B cell (primary cell): ENCODE data around the gene ZDHHC11.
"Not testable (repeated sequence)": the region's sequence is repeated elsewhere in the genome, so short reads cannot be mapped to it uniquely, and the experiment has no call there.

Source experiments
- CTCF ChIP-seq: fragments of 200-600 bp; IDR thresholded peaks from one replicate; pipeline ENCODE4 v1.8.0; 2022; ENCODE audit warnings: antibody characterized with exemption, mild to moderate bottlenecking
- EZH2 ChIP-seq: IDR thresholded peaks from 2 replicates; pipeline ENCODE4 v1.6.1; 2012; ENCODE audit warnings: borderline replicate concordance, low read depth, mild to moderate bottlenecking, moderate library complexity, low read length; ENCODE audit not compliant: insufficient read depth, poor library complexity, severe bottlenecking

DNA sequence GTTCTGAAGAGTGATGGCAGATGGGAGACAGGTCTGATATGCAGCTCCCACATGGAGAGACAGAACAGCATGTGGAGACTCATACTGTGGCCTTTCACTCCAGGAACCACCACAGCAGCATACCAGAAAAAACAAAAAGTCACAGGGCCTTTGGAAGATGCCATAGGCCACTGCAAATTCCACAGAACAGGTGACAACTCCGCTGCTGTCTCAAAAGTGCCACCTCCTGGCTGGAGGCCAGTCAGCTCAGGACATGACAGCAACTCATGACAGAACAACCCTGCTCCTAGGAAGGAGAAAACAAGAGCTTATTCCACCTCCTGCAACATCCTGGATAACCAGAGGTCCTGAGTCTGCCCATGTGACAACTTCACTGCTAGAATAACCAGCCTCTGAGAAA lies 25.2 kb downstream of the ZDHHC11 start:
- not testable (repeated sequence) for TF ChIP-seq CTCF, EZH2
